GM13977 (cell line): Measurements from ENCODE around the gene ERN1.

ENCODE experiments used
- DNase-seq: peaks from one replicate; pipeline ENCODE4 v3.0.0; 2012; ENCODE audit warnings: low spot score
- in situ Hi-C: fragments of 300-500 bp; cut with MboI; formaldehyde crosslinking; loops from one replicate; pipeline ENCODE4 v1.12.0; 2022; ENCODE audit warnings: low sequenced_read_pairs, low pct_unique_long_range_greater_than_20kb, mixed read lengths, inconsistent platforms; ENCODE audit not compliant: unreplicated experiment
- TF ChIP-seq, protein P1 (sequence below): IDR thresholded peaks from 2 replicates; pipeline ENCODE4 v1.5.1; 2012; ENCODE audit warnings: mild to moderate bottlenecking, control low read depth; ENCODE audit not compliant: insufficient read depth; ENCODE audit errors: extremely low read depth, missing control alignments

Gene ERN1

GRCh38 chr17:64148699-64149098, 18.8 kb upstream of the ERN1 start:
- TF ChIP-seq, protein P1, sequence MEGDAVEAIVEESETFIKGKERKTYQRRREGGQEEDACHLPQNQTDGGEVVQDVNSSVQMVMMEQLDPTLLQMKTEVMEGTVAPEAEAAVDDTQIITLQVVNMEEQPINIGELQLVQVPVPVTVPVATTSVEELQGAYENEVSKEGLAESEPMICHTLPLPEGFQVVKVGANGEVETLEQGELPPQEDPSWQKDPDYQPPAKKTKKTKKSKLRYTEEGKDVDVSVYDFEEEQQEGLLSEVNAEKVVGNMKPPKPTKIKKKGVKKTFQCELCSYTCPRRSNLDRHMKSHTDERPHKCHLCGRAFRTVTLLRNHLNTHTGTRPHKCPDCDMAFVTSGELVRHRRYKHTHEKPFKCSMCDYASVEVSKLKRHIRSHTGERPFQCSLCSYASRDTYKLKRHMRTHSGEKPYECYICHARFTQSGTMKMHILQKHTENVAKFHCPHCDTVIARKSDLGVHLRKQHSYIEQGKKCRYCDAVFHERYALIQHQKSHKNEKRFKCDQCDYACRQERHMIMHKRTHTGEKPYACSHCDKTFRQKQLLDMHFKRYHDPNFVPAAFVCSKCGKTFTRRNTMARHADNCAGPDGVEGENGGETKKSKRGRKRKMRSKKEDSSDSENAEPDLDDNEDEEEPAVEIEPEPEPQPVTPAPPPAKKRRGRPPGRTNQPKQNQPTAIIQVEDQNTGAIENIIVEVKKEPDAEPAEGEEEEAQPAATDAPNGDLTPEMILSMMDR, result peak; percentile 22
- in situ Hi-C loops, result no loop called here
- DNase-seq, result no peak

GRCh38 chr17:64148017-64148631, 18.2 kb upstream of the ERN1 start:
- in situ Hi-C loops, result no loop called here
- TF ChIP-seq, protein P1, result no peak
- DNase-seq, result no peak

- TF ChIP-seq, protein P1, result no peak
- in situ Hi-C loops, result no loop called here
- no peak for DNase-seq
Measured at GRCh38 chr17:64147110-64148016, 17.4 kb upstream of the ERN1 start.

- peak; percentile 29 for DNase-seq
- in situ Hi-C loops, result no loop called here
- TF ChIP-seq, protein P1, result no peak
Measured at GRCh38 chr17:64146418-64147109, 16.6 kb upstream of the ERN1 start.

DNA sequence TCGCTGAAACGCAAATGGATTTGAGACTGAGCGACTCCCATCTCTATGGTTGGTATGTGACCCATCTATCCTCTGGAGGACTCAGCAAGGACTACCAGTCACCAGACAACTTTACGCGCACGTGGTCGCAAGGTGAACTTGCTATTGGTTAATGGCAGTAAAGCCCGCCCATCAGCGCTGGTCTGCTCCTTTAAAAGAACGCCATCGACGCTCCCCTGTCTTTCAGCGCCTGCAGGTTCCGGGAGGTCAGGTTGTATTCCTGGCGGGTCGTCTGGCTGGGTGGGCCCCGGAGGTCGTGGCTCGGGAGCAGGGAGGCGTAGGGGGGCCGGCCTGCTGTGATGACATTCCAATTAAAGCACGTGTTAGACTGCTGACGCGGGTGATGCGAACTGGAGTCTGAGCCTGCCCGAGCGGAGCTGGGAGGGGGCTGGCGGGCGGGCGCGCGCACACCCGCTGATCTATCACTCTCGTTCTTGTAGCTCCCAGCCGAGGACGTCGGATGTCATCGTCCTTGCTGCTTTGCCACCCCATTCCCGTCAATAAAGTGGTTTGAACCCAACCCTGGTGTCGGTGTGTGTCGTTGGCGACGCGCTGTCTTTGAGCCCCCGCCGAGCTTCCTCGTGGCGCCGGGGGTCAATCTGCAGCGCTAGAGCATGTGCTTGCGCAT, 15.9 kb upstream of the ERN1 start:
- TF ChIP-seq, protein P1, result no peak
- peak; percentile 96 for DNase-seq
- in situ Hi-C loops, result no loop called here

DNA sequence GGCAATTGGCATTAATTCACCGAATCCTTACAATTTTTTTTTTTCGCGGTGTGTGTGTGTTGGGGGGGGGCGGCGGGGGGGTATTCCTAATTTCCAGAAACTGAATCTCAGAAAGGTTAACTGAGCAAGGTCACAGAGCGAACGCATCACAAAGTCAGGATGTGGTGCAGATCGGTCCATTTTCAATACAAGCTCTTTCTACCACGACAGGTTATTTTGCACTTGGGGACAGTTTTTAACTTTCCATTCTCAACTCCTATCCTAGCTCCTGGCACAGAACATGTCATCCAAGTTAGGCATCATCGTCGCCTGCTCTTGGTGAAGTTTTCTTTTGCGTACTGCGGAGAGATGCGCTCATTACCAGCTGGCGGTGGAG, 15.4 kb upstream of the ERN1 start:
- no peak for DNase-seq
- TF ChIP-seq, protein P1, result no peak
- in situ Hi-C loops, result no loop called here
